Tongue (tissue), 2 donors: ENCODE data around the gene ABITRAM. TPM values are rescaled to one million over a fixed set of nuclear protein-coding genes. Genes with fewer than 3 reads are reported as not detected.
"Not testable (repeated sequence)": the region's sequence is repeated elsewhere in the genome, so short reads cannot be mapped to it uniquely, and the experiment has no call there.

Experiments
- DNase-seq: peaks from one replicate; pipeline ENCODE4 v3.0.0-alpha.2; 2015
- total RNA-seq: library from RNA; depleted of rRNA; stranded (reverse); fragments of >200 nt; gene quantifications from one replicate; pipeline ENCODE4 v1.2.3, GENCODE V29; 2014

Gene ABITRAM
- total RNA-seq: 9.0 TPM

DNA sequence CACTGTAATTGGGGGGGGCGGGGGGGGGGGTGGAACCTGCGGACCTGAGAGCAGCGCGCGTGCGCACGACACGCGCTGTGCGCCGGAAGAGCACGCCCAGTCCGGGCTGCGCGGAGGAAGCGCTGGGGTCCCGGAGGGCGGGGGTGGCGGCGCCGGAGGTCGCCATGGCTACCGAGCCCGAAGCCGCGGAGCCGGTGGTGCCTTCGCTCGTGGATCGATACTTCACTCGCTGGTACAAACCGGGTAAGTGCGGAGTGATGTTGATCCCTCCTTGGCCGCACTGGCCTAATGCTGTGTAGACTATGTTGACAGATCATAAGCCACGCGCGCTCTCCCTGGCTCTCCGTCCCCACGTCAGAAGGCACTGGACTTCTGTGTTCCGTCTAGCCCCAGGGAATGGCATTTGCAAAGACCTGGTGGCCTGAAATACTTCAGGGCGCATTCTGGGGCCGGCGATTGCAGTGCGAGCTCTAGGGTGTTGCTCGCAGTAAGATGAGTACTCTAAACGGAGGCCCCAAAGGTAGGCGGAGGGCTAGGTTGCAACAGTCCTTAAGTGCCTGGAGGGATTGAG lies at the start of gene ABITRAM:
Gene ABITRAM (plus strand): TSS at position 78 of the 571 bp plus-strand sequence. CDS start 87 bp downstream, at position 165.
- peak; percentile 95 for DNase-seq

DNA sequence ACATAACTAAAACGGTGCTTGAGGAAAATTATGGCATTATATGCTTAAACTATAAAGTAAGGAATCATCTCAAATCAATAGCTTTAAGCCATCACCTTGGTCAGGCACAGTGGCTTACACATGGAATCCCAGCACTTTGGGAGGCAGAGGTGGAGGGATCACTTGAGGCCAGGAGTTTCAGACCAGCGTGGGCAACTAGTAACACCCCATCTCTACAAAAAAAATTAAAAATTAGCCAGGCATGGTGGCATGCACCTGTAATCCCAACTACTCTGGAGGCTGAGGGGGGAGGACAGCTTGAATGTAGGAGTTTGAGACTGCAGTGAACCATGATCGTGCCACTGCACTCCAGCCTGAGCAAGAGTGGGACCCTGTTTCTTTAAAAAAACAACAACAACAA lies 49.5 kb upstream of the ABITRAM start:
- no peak for DNase-seq

DNA sequence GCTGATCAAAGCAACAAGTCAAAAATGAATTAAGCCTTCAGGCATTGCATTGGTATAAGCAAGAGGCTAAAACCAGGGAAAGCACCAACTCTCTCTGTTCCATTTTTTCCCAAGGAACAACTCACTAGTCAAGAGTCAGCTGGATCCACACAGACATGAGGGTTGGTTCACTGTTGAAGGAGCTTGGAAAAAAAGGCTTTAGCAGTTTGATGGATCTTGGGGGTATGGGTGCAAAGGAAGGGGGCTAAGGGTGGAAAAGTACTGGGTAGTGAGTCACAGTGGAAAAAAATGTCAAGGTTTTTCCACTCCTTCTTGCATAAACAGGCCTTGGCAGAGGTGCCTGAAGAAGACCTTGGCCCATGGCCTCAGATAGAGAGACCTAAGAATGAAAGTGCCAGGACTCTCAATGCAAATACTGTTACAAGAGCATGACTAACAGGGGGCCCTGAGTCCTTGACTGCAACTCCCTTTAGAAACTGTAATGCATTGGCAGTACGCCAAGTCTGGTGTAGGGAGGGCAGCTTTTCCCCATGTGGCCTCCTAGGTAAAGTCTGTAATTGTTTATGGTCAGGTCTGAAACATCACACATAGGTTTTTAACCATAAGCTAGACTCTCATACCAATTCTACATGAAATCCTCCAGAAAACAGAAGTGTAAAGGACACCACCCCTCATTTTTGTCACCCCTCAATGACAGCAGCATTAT lies 48.4 kb upstream of the ABITRAM start:
- DNase-seq: peak; percentile 32

DNA sequence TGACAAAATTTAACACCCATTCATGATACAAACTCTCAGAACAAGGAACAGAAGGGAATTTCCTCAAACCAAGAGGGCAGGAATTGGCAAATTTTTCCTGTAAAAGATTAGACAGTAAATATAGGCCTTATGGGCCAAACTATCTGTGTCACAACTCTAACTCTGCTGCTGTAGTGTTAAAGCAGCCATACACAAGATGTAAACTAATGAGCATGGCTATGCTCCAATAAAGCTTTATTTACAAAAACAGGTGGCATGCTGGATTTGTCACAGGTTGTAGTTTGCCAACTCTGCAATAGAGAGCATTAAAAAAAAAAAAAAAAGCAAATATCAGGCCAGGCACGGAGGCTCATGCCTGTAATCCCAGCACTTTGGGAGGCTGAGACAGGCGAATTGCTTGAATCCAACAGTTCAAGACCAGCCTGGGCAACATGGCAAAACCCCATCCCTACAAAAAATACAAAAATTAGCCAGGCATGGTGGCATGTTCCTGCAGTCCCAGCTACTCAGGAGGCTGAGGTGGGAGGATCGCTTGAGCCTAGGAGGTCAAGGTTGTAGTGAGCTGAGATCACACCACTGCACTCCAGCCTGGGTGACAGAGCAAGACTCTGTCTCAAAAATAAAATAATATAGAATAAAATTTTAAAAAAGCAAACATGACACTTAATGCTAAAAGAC lies 47.5 kb upstream of the ABITRAM start:
- not testable (repeated sequence) for DNase-seq

DNA sequence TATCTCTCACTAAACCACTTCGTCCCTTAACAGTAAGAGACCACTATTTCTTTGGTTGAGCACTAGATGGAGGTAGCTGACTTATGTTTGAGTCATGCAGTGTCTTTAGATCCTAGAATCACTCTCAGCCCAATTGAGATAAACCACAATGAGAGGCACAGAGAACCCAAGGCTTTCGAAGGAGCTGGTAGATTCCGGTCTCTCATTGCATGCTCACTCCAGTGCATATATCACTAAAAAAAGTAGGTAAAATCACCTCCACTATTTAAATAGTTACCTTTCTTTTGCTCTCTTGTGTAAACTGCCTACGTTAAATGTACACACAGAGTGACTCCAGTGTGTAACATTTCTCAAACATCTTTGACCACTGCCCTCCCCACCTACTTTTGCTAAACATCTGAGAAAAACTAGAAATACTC lies 44.5 kb upstream of the ABITRAM start:
- peak; percentile 5 for DNase-seq

- no peak for DNase-seq
Measured at GRCh38 chr9:108894225-108894997, 39.8 kb upstream of the ABITRAM start.

DNA sequence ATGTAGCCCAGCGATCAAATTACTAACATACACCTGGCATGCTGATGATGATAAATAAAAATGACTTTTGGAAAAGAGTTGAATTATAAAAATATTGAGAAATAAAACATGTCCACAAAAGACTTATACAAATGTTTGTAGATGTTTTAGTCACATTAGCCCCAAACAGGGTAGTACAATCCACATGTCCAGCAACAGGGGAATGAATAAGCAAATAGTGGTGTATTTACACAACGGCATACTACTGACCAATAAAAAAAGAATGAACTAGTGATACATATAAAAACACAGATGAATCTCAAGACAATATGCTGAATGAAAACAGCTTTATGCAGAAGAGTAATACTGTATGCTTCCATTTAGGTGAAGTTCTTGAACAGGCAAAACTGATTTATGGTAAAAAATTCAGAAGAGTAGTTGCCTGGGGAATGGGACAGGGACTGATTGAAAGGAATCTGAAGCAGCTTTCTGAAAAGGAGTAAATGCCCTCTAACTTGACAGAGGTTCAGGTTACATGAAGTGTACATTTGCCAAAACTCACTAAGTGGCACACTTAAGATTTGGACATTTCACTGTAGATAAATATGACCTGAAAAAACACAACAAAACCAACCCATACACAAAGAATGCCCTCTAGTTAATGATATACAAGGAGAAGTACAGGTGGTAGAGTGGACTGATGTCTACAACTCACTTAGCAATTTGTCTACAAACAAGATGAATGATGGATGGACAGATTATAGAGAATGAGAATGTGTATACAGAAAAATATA lies 36.7 kb upstream of the ABITRAM start:
- DNase-seq: no peak

DNA sequence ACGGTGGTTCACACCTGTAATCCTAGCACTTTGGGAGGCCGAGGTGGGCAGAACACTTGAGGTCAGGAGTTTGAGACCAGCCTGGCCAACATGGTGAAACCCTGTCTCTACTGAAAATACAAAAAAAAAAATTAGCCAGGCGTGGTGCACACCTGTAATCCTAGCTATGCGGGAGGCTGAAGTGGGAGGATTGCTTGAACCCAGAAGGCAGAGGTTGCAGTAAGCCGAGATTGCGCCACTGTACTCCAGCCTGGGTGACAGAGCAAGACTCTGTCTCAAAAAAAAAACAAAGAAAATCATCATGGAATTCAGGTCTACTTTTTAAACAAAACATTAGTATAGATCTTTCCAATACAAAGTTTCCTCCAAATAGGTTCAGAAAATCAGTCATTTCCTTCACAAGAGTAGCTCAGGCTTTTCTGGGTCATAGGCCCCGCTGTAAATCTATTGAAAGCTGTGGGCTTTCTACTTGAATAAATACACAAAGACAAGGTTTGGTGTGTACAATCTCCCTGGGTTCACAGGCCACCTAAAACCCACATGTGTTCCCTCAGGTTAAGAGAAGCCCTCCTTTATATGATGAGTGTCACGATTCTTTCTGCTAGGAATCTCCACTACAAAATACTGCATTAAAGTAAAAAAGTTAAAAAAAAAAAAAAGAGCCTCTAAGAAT lies 35.0 kb upstream of the ABITRAM start:
- DNase-seq: not testable (repeated sequence)

GRCh38 chr9:108900176-108900575 lies 34.0 kb upstream of the ABITRAM start:
- no peak for DNase-seq

DNA sequence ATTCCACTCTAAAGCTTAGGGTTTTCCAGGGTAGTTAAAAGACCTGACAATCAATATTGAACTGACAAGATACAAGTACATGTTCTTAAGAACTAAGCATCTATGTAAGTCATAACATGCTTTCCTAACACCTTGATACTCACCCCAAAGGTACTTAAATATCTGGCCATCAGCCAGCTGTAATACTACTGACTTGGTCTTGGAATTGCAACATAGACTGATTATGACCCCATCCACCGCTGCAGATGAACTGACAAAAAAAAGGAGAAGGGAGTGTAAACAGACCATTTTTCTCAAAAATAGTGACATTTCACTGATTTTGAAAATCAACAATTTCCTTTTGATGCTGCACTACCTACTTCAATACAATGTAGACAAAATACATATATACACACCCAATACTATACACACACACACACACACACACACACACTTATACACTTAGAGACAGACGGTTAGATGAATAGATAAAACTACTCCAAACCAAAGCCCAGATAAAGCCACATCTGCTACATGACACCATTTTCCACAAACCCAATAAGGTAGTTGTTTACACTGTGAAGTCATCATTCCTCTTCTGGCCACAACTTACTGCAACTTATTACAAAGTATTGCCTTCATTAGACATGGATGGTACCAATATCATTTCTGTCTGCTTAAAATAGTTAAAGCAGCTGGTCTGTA lies 30.6 kb upstream of the ABITRAM start:
- no peak for DNase-seq

GRCh38 chr9:108904161-108904560 lies 30.0 kb upstream of the ABITRAM start:
- no peak for DNase-seq

DNA sequence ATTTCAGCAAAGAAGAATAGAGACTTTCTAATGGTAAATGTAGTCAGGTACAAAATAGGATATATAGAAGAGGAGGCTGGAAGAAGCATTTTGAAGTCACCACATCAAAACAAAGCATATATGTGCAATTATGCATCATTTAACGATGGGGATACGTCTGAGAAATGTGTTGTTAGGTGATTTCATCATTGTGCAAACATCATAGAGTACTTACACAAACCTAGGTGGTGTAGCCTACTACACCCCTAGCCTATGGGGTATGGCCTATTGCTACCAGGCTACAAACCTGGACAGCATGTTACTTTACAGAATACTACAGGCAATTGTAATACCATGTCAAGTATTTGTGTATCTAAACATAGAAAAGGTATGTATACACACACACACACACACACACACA lies 28.7 kb upstream of the ABITRAM start:
- no peak for DNase-seq

DNA sequence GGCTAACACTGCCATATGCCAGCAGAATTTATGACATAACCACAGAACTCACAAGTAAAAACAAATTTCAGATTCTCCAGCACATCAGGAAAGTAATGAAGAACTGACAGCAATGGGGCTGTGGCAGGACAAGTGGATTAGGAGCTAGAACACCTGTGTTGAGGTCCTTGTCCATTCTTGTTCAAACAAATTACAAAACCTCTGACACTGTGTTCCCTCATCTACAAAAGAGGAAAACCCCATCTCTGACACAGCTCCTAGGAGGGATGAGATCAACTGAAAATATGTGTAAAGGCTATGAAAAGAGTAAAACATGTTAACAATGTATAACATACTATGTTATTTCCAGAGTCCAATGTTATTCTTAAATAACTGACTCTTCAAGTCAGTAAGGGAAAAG lies 23.8 kb upstream of the ABITRAM start:
- no peak for DNase-seq

GRCh38 chr9:108910914-108911313 lies 23.3 kb upstream of the ABITRAM start:
- no peak for DNase-seq

GRCh38 chr9:108911820-108912219 lies 22.4 kb upstream of the ABITRAM start:
- DNase-seq: no peak

DNA sequence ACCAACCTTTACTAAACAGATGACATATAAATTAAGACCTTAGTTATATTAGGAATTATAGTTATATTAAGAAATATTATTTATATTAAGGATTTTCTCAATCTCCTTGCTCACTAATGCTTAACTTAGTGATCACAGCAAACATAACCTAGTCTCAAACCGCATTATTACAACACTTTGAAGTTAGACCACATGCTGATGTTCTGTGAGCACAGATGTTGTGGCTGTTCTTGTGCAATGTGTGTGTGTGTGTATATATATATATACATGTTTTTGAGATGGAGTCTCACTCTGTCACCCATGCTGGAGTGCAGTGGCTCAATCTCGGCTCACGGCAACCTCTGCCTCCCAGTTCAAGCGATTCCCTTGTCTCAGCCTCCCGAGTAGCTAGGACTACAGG lies 20.8 kb upstream of the ABITRAM start:
- no peak for DNase-seq

DNA sequence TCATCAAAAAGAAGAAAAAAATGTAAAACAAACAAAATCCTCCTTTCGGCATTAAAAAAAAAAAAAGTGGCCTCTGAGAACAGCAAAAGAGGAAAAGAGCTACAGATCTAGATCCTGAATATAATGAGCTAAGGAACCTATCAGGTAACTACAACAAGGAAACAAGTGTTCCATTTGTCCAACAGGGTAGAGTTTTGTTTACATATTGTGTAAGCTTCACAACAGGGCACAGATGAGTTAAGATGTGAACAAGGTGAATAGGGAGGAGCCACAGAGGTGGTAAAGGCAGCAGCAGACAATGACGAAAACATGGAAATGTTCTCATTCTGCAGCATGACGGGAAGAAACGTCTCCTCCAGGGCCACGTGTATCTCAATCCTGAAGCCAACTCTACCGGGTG lies 14.7 kb upstream of the ABITRAM start:
- DNase-seq: no peak

DNA sequence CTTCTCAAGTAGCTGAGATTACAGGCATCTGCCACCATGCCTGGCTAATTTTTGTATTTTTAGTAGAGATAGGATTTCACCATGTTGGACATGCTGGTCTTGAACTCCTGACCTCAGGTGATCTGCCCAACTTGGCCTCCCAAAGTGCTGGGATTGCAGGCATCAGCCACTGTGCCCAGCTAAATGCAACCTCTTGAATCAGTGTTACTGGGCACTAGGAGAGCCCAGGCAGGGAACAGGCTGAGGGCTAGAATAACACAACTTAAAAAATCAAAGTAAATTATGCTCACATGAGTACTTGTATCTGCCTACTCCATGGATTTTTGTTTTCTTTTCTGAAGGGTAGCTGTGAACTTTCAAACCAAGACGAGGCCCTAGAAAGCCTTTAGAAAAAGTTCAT lies 13.8 kb upstream of the ABITRAM start:
- not testable (repeated sequence) for DNase-seq

- DNase-seq: no peak
Measured at GRCh38 chr9:108921200-108921599, 13.0 kb upstream of the ABITRAM start.

- no peak for DNase-seq
Measured at GRCh38 chr9:108924466-108924865, 9.7 kb upstream of the ABITRAM start.

- no peak for DNase-seq
Measured at GRCh38 chr9:108928386-108928785, 5.8 kb upstream of the ABITRAM start.
